Esophagus mucosa (tissue), 1 donor: ENCODE data around the gene EXOSC9. TPM values are rescaled to one million over a fixed set of nuclear protein-coding genes. Genes with fewer than 3 reads are reported as not detected.

Experiments used
- ATAC-seq: fragments of 200-7000 bp; cut with Tn5 transposase; one replicate; pipeline ENCODE4 v1.9.1; 2020
- total RNA-seq: library from RNA; stranded (reverse); gene quantifications from one replicate; pipeline ENCODE4 v1.2.4, GENCODE V29; 2023
- donor health status: DM: yes; HTN: yes; CAD: no.

Gene EXOSC9
- total RNA-seq, 1 donor from 2014 or later, result 12.8 TPM

GRCh38 chr4:121789960-121790829, 10.9 kb upstream of the EXOSC9 start:
- no peak for ATAC-seq

- no peak for ATAC-seq
These were observed 10.1 kb upstream of the EXOSC9 start for GRCh38 chr4:121790976-121791375.

GRCh38 chr4:121791481-121791880, 9.6 kb upstream of the EXOSC9 start:
- no peak for ATAC-seq

- no peak for ATAC-seq
These were observed 8.2 kb upstream of the EXOSC9 start for GRCh38 chr4:121792966-121793365.

- no peak for ATAC-seq
These were observed 6.5 kb upstream of the EXOSC9 start for GRCh38 chr4:121794505-121795188.

- no peak for ATAC-seq
These were observed 4.8 kb upstream of the EXOSC9 start for GRCh38 chr4:121796283-121796682.

- no peak for ATAC-seq
These were observed 1.8 kb upstream of the EXOSC9 start for GRCh38 chr4:121799208-121799823.

GRCh38 chr4:121799867-121800501, 1.1 kb upstream of the EXOSC9 start:
- no peak for ATAC-seq

- no peak for ATAC-seq
These were observed 524 bp upstream of the EXOSC9 start for GRCh38 chr4:121800638-121800960.

- no peak for ATAC-seq
These were observed 572 bp downstream of the EXOSC9 start for GRCh38 chr4:121801715-121802075.

- no peak for ATAC-seq
These were observed 5.3 kb downstream of the EXOSC9 start for GRCh38 chr4:121806411-121806810.

GRCh38 chr4:121811122-121811521, 10.0 kb downstream of the EXOSC9 start:
- ATAC-seq, result no peak

- ATAC-seq, result no peak
These were observed 13.6 kb downstream of the EXOSC9 start for GRCh38 chr4:121814756-121815155.

- no peak for ATAC-seq
These were observed 15.9 kb downstream of the EXOSC9 start for GRCh38 chr4:121817006-121817405.

- ATAC-seq, result no peak
These were observed 16.6 kb downstream of the EXOSC9 start for GRCh38 chr4:121817701-121818100.

- no peak for ATAC-seq
These were observed 17.1 kb downstream of the EXOSC9 start for GRCh38 chr4:121818215-121818614.

GRCh38 chr4:121819216-121819965, 18.3 kb downstream of the EXOSC9 start:
- ATAC-seq, result no peak

- ATAC-seq, result no peak
These were observed 20.9 kb downstream of the EXOSC9 start for GRCh38 chr4:121822047-121822446.

GRCh38 chr4:121822796-121823504, 21.8 kb downstream of the EXOSC9 start:
- peak; percentile 25 for ATAC-seq

GRCh38 chr4:121823505-121824170, 22.5 kb downstream of the EXOSC9 start, which contains the start of gene CCNA2:
Gene CCNA2, minus strand, starts transcription at chr4:121823883. Its CDS starts 255 bp downstream, at chr4:121823628.
- peak; percentile 100 for ATAC-seq

- no peak for ATAC-seq
These were observed 23.0 kb downstream of the EXOSC9 start for GRCh38 chr4:121824171-121824527.
